ENCODE data around the gene SYT3.

SYT3 gene

DNA sequence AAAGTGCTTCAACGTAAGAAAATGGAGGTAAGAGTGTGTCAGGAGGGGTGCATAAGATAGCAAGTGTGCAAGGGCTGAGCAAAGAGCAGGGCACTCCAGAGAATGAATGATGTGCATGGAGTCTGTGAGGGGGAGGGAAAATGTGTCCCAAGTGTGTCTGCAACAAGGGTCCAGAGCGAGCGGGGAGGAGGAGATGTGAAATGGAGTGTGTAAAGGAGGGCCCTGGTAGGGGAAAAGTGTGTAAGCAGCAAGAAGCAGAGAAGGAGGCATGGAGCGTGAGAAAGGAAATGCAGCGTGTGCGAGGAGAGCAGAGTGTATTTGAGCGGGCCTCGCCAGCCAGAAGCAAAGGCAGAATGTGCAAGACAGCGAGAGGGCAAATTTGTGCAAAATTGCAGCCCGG lies 21.3 kb upstream of the SYT3 start:
- no peak for DNase-seq (ENCODE audit: extremely low read depth, low read depth)
- TF ChIP-seq, protein P1, sequence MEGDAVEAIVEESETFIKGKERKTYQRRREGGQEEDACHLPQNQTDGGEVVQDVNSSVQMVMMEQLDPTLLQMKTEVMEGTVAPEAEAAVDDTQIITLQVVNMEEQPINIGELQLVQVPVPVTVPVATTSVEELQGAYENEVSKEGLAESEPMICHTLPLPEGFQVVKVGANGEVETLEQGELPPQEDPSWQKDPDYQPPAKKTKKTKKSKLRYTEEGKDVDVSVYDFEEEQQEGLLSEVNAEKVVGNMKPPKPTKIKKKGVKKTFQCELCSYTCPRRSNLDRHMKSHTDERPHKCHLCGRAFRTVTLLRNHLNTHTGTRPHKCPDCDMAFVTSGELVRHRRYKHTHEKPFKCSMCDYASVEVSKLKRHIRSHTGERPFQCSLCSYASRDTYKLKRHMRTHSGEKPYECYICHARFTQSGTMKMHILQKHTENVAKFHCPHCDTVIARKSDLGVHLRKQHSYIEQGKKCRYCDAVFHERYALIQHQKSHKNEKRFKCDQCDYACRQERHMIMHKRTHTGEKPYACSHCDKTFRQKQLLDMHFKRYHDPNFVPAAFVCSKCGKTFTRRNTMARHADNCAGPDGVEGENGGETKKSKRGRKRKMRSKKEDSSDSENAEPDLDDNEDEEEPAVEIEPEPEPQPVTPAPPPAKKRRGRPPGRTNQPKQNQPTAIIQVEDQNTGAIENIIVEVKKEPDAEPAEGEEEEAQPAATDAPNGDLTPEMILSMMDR (IDR thresholded peaks at IDR 0.05; ENCODE audit: low read depth, low read length), result no peak

DNA sequence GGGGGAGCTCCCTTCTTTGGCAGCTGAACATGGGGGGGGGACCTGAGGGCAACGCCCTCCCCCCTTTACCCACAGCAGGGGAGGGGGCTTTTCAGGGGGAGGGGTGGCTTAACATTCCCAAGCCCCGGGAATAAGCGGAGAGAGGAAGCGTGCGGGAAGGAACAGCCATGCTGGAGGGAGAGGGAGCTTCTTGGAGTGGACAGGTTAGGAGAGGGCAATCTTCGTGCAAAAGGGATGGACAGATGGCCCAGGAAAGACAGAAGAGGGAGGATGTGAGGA lies 20.3 kb upstream of the SYT3 start:
- no peak for DNase-seq (ENCODE audit: extremely low read depth, low read depth)
- TF ChIP-seq, protein P1 (IDR thresholded peaks at IDR 0.05; ENCODE audit: low read depth, low read length), result no peak

DNA sequence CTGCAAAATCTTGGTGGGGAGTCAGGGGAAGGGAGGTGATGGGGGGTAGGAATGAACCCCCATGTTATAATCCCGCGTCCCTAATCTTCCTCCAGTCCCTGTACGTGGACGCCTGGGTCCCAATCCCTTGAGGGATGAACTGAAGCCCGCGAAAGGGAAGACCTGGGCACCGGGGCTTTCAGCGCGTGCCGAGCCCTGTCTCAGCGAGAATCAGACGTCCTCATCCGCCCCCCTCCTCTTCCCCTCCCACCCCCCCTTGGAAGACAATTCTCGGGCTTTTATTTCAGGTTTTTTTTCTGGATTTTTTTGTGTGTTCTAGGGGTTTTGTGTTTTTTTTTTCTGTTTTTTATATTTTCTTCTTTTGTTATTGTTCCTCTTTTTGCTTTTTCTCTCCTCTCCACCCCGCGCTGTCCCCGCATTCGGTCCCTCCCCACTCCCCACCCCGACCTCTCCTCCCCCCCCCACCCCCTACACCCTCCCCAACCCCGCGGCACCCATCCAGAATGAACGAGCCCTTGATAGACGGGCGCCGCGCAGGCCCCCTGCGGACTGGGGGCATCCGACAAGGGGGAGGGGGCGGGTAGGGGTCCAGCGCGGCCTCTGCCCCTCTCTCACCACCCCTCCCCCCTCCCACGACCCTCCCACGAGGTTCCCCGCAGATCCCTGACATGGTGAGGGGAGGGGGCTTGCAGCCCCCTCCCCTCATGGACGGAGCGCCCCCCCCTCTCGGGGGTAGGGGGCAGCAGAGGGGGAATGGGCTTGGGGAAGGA lies 19.8 kb upstream of the SYT3 start:
- no peak for DNase-seq (ENCODE audit: extremely low read depth, low read depth)
- TF ChIP-seq, protein P1 (IDR thresholded peaks at IDR 0.05; ENCODE audit: low read depth, low read length), result no peak

DNA sequence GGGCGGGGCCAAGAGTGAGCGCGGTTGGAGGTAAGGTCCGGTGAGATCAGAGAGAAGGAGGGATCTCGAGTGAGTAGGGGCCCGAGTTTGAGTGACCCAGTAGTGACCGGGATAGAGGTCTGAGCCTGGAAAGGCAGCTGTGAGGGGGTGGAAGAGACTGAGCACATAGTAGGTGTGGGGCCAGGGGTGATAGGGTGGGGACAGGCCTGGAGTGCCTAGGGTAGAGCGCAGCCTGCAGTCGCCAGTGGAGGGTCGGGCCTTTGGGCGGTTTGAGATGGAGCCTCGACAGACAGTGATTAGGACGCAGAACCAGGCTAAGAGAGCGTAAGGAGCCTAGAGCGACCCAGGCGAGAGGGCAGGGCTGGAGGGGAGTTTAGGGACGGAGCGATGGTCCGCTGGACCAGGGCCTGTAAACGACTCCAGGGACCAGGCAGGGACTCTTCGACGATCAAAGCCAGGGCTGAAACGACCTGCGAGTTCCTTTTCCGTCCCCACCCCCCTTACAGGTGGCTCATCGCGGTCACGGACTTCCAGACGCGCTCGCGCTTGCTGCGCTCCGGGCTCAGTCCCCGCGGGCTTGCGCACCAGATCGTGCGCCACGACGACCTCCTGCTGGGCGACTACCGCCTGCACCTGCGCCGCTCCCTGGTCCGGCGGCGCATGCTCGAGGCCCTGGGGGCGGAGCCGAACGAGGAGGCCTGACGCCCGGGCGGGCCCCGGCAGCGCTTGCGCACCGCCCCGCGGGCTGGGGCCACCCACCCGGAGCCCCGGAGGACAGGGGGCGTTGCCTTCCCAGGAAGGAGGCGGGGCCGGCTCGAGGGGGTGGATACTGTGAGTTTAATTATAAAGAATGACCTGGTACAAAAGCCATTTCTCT lies 19.0 kb upstream of the SYT3 start:
- no peak for DNase-seq (ENCODE audit: extremely low read depth, low read depth)
- TF ChIP-seq, protein P1 (IDR thresholded peaks at IDR 0.05; ENCODE audit: low read depth, low read length), result no peak

DNA sequence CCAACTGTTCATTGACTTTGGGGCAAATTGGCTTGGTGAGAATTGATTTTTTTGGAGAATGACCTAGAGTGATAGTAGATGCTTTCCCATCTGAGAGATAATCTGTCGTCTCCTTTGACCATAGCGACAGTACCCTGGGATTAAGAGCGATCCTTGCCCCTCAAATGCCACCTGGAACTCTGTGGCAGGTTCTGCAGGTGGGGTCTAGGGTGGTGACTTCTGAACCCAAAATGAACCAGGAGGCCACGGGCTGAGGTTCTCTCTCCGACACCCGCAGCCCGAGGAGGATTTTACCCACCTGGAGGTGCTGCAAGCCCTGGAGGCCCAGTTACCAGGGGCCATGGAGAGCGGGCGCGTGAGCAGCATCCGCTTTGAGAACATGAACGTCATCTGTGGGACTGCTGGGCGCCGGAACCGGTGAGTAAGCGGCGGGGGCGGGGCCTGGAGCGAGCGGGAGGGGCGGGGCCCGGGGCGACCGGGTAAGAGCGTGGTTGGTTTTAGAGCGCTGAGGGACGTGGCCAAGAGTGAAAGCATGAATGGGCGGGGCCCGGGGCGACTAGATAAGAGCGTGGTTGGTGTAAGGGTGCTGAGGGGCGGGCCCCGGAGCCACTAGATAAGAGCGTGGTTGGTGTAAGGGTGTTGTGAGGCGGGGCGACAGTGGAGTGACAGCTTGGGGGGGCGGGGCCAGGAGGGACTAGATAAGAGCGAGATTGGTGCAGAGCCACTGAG lies 18.2 kb upstream of the SYT3 start:
- TF ChIP-seq, protein P1 (IDR thresholded peaks at IDR 0.05; ENCODE audit: low read depth, low read length), result no peak
- DNase-seq (ENCODE audit: extremely low read depth, low read depth), result peak; percentile 94

DNA sequence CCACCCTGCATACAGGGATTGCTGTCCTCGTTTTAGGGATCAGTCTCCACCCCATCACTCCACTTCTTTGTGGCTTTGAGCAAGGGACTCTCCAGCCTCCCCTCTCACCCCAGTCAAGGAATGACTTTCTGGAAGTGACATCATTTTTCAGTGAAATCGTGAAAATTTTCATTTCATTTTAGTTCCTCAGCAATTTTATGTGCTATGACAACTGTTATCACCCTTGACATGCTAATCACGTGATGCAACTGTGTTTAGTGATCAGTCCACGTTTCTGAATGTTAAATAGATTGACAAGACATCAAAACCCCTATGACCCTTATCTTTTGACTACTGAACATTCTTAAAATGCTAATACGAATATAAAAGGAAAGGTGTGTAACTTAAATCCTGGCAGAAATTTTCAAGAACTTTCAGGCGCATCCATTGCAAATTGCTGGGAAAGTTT lies 17.6 kb upstream of the SYT3 start:
- no peak for DNase-seq (ENCODE audit: extremely low read depth, low read depth)
- TF ChIP-seq, protein P1 (IDR thresholded peaks at IDR 0.05; ENCODE audit: low read depth, low read length), result no peak

All from AG09319 (cell line).